Measurements from ENCODE around the gene TMEM108. TPM values are rescaled to one million over a fixed set of nuclear protein-coding genes. Genes with fewer than 3 reads are reported as not detected.

TMEM108 gene
- polyA plus RNA-seq, 1 experiment: 0.63 TPM

- H3K27me3 ChIP-seq (ENCODE audit: control insufficient read depth, insufficient read depth, low read length): no peaks in the 10 kb centered on the region
- H3K27ac ChIP-seq (ENCODE audit: low read depth, low read length): no peak overlapping the region
- H3K4me3 ChIP-seq (ENCODE audit: low read depth, low read length): no peak overlapping the region
- H3K9me3 ChIP-seq (ENCODE audit: control insufficient read depth, insufficient read depth, low read length): no peaks in the 10 kb centered on the region
- ChIA-PET POLR2A (no interaction called here), CTCF (no interaction called here)
- DNase-seq (ENCODE audit: low read depth, low spot score): no peak
- TF ChIP-seq, protein P1, sequence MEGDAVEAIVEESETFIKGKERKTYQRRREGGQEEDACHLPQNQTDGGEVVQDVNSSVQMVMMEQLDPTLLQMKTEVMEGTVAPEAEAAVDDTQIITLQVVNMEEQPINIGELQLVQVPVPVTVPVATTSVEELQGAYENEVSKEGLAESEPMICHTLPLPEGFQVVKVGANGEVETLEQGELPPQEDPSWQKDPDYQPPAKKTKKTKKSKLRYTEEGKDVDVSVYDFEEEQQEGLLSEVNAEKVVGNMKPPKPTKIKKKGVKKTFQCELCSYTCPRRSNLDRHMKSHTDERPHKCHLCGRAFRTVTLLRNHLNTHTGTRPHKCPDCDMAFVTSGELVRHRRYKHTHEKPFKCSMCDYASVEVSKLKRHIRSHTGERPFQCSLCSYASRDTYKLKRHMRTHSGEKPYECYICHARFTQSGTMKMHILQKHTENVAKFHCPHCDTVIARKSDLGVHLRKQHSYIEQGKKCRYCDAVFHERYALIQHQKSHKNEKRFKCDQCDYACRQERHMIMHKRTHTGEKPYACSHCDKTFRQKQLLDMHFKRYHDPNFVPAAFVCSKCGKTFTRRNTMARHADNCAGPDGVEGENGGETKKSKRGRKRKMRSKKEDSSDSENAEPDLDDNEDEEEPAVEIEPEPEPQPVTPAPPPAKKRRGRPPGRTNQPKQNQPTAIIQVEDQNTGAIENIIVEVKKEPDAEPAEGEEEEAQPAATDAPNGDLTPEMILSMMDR (IDR thresholded peaks at IDR 0.05; ENCODE audit: low read depth, low read length): no peak
Measured at GRCh38 chr3:133089906-133090485, 51.8 kb downstream of the TMEM108 start.

- ChIA-PET POLR2A (no interaction called here), CTCF (no interaction called here)
- DNase-seq (ENCODE audit: low read depth, low spot score): no peak
- no peak overlapping the region for H3K27ac ChIP-seq (ENCODE audit: low read depth, low read length)
- H3K9me3 ChIP-seq (ENCODE audit: control insufficient read depth, insufficient read depth, low read length): no peaks in the 10 kb centered on the region
- TF ChIP-seq, protein P1 (IDR thresholded peaks at IDR 0.05; ENCODE audit: low read depth, low read length): no peak
- no peak overlapping the region for H3K4me3 ChIP-seq (ENCODE audit: low read depth, low read length)
- peaks cover 2% of the 10 kb centered on the region for H3K27me3 ChIP-seq (ENCODE audit: control insufficient read depth, insufficient read depth, low read length)
Measured at GRCh38 chr3:133092681-133093080, 54.5 kb downstream of the TMEM108 start.

- ChIA-PET CTCF (no interaction called here), POLR2A (no interaction called here)
- Histone ChIP-seq H3K27ac (ENCODE audit: low read depth, low read length) (no peak overlapping the region), H3K4me3 (ENCODE audit: low read depth, low read length) (no peak overlapping the region), H3K27me3 (ENCODE audit: control insufficient read depth, insufficient read depth, low read length) (peaks cover 2% of the 10 kb centered on the region), H3K9me3 (ENCODE audit: control insufficient read depth, insufficient read depth, low read length) (no peaks in the 10 kb centered on the region)
- TF ChIP-seq, protein P1 (IDR thresholded peaks at IDR 0.05; ENCODE audit: low read depth, low read length): no peak
- DNase-seq (ENCODE audit: low read depth, low spot score): no peak
Measured at GRCh38 chr3:133093366-133093765, 55.2 kb downstream of the TMEM108 start.

DNA sequence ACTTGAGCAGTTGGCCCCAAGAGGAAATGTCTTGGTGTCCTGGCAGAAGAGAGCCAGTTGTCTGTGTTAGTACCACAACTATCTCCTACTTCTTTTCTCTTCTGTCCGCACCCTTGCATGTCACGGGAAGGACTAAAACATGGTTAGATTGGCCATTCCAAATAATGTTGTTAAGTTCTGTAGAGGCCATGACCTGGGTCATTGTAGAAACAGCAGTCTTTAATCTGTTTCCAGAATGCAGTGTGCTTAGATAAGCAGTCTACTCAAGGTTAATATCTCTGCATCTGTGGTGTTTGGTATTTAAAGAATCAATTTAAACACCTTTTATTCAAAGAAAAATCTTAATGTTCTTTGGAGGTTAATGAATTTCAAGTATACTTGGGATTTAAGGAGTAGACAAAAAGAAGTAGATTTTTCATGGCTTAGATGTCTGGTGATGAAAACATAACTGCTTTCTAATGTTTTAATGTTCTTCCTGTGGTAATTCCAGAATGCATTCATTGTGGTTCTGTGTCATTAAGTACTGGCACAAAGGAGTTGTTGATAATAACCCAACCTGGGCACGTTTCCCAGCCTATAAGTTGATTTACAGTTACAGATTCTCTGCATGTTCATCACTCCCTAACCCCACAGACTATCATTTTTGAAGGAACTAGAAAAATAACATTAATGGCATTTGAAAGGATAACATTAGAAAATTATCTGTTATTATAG is 58.9 kb downstream of the TMEM108 start:
- ChIA-PET POLR2A (no interaction called here), CTCF (no interaction called here)
- Histone ChIP-seq H3K4me3 (ENCODE audit: low read depth, low read length) (no peak overlapping the region), H3K9me3 (ENCODE audit: control insufficient read depth, insufficient read depth, low read length) (no peaks in the 10 kb centered on the region), H3K27me3 (ENCODE audit: control insufficient read depth, insufficient read depth, low read length) (peaks cover 2% of the 10 kb centered on the region), H3K27ac (ENCODE audit: low read depth, low read length) (no peak overlapping the region)
- TF ChIP-seq, protein P1 (IDR thresholded peaks at IDR 0.05; ENCODE audit: low read depth, low read length): no peak
- DNase-seq (ENCODE audit: low read depth, low spot score): no peak

GRCh38 chr3:133103706-133104105 is 65.5 kb downstream of the TMEM108 start:
- Histone ChIP-seq H3K9me3 (ENCODE audit: control insufficient read depth, insufficient read depth, low read length) (no peaks in the 10 kb centered on the region), H3K4me3 (ENCODE audit: low read depth, low read length) (no peak overlapping the region), H3K27ac (ENCODE audit: low read depth, low read length) (no peak overlapping the region), H3K27me3 (ENCODE audit: control insufficient read depth, insufficient read depth, low read length) (no peaks in the 10 kb centered on the region)
- no peak for DNase-seq (ENCODE audit: low read depth, low spot score)
- TF ChIP-seq, protein P1 (IDR thresholded peaks at IDR 0.05; ENCODE audit: low read depth, low read length): no peak
- ChIA-PET POLR2A (no interaction called here), CTCF (interaction anchor here (1.1 kb wide), 1 partner anchor 62 kb away, joined by 4 read pairs; no protein-coding TSS in a partner anchor)
